Measurements from ENCODE around the gene LMX1B.

Gene LMX1B

GRCh38 chr9:126624912-126625311, 11.2 kb downstream of the LMX1B start:
- no peaks in the 10 kb centered on the region for H3K79me1 ChIP-seq (ENCODE audit: low read length)
- no peak overlapping the region for H4K8ac ChIP-seq (ENCODE audit: low read depth, low read length)

DNA sequence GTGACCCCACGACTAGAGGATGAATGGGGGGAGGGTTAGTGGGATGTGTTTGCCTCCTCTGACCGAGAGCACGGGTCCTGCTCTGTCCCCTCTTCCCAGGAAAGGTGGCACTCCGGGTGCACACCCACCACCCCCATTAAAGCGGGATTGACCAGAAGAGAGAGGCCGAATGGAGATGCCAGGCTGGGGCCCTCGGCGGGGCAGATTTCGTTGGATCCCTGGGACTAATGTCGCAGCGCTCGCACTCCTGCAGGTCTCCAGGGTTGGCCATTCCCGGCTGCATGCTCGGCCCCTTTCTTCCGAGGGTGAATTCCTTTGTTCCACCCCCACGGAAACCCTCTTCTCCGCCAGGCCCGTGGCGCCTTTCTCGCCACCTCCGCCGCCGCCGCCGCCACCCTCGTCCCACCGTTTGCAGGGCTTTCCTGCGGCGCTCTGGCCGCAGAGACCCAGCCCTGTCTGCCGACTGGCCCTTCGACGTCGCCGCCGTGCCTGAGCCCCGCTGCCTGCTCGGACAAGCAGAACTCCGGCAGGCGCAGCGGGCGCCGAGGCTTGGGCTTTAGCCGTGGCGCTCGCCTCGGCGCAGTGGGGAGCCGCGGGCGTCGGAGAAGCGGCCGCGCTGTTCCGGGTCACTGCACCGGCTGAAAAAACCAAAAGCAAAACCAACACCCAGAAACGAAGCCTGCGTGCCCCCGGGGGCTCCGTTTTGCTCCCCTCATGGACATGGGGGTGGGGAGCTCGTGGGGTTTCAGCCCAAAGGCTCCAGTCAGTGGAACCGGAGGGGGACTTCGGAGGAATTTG, 11.8 kb downstream of the LMX1B start:
- H3K4me1 ChIP-seq (ENCODE audit: control insufficient read depth in 1 of 2, insufficient read depth in 2 of 2, low read length in 2 of 2), result peaks cover 3 to 4% of the 10 kb centered on the region in 2 experiments
- no peak overlapping the region for H3K18ac ChIP-seq (ENCODE audit: low read length)
- no peak overlapping the region for H4K91ac ChIP-seq (ENCODE audit: low read depth, low read length)
- H3K27ac ChIP-seq (ENCODE audit: low read depth, low read length), result no peak overlapping the region
- no peaks in the 10 kb centered on the region for H3K36me3 ChIP-seq (ENCODE audit: control insufficient read depth in 1 of 2, insufficient read depth in 2 of 2, low read length in 2 of 2)
- H4K12ac ChIP-seq (ENCODE audit: low read depth, low read length), result no peak overlapping the region
- peak overlapping the region; percentile 11 for H3K4me2 ChIP-seq (ENCODE audit: low read length)
- DNase-seq, result no peak
- H2AK5ac ChIP-seq (ENCODE audit: low read length), result no peak overlapping the region
- no peak overlapping the region for H4K8ac ChIP-seq (ENCODE audit: low read depth, low read length)
- H3K27me3 ChIP-seq (ENCODE audit: insufficient read depth, low read length), result peaks cover 87% of the 10 kb centered on the region
- H3K9ac ChIP-seq (ENCODE audit: low read length), result no peak overlapping the region
- no peaks in the 10 kb centered on the region for H3K79me1 ChIP-seq (ENCODE audit: low read length)
- H3K9me3 ChIP-seq (ENCODE audit: insufficient read depth, low read depth, low read length), result peaks cover 3% of the 10 kb centered on the region
- H3K14ac ChIP-seq (ENCODE audit: low read length), result no peak overlapping the region
- H3K4me3 ChIP-seq (ENCODE audit: low read depth, low read length), result no peak overlapping the region
- no peak overlapping the region for H2BK12ac ChIP-seq (ENCODE audit: low read length)
- H3K4ac ChIP-seq (ENCODE audit: low read depth, low read length), result no peak overlapping the region
- H2AFZ ChIP-seq (ENCODE audit: insufficient read depth, low read length, poor library complexity), result no peak overlapping the region
- no peak overlapping the region for H2BK5ac ChIP-seq (ENCODE audit: low read depth, low read length, poor library complexity)
- no CpG with 5 or more reads among the region's 64 CpGs for WGBS (ENCODE audit: extremely low coverage, insufficient coverage, insufficient read length)
- no peak overlapping the region for H2BK120ac ChIP-seq (ENCODE audit: insufficient read depth, low read length, poor library complexity)
- no peak overlapping the region for H3K23ac ChIP-seq (ENCODE audit: low read length)
- H3K79me2 ChIP-seq (ENCODE audit: control insufficient read depth, insufficient read depth, low read length, poor library complexity), result no peaks in the 10 kb centered on the region

More at GRCh38 chr9:126624912-126625311, 11.2 kb downstream of the LMX1B start:
- H2BK12ac ChIP-seq (ENCODE audit: low read length), result no peak overlapping the region
- H4K12ac ChIP-seq (ENCODE audit: low read depth, low read length), result no peak overlapping the region
- no peak overlapping the region for H4K91ac ChIP-seq (ENCODE audit: low read depth, low read length)
- no peak overlapping the region for H2BK5ac ChIP-seq (ENCODE audit: low read depth, low read length, poor library complexity)
- no peak overlapping the region for H3K9ac ChIP-seq (ENCODE audit: low read length)
- H3K4me1 ChIP-seq (ENCODE audit: control insufficient read depth in 1 of 2, insufficient read depth in 2 of 2, low read length in 2 of 2), result peaks cover 3 to 4% of the 10 kb centered on the region in 2 experiments
- H3K4me2 ChIP-seq (ENCODE audit: low read length), result no peak overlapping the region
- H2AK5ac ChIP-seq (ENCODE audit: low read length), result no peak overlapping the region
- peaks cover 88% of the 10 kb centered on the region for H3K27me3 ChIP-seq (ENCODE audit: insufficient read depth, low read length)
- H3K9me3 ChIP-seq (ENCODE audit: insufficient read depth, low read depth, low read length), result peaks cover 3% of the 10 kb centered on the region
- no peak overlapping the region for H3K4ac ChIP-seq (ENCODE audit: low read depth, low read length)
- DNase-seq, result no peak
- H3K18ac ChIP-seq (ENCODE audit: low read length), result no peak overlapping the region
- no peak overlapping the region for H2BK120ac ChIP-seq (ENCODE audit: insufficient read depth, low read length, poor library complexity)
- H3K79me2 ChIP-seq (ENCODE audit: control insufficient read depth, insufficient read depth, low read length, poor library complexity), result no peaks in the 10 kb centered on the region
- H3K36me3 ChIP-seq (ENCODE audit: control insufficient read depth in 1 of 2, insufficient read depth in 2 of 2, low read length in 2 of 2), result no peaks in the 10 kb centered on the region
- no peak overlapping the region for H3K14ac ChIP-seq (ENCODE audit: low read length)
- H3K23ac ChIP-seq (ENCODE audit: low read length), result no peak overlapping the region
- WGBS (ENCODE audit: extremely low coverage, insufficient coverage, insufficient read length), result no CpG with 5 or more reads among the region's 27 CpGs
- H3K4me3 ChIP-seq (ENCODE audit: low read depth, low read length), result no peak overlapping the region
- no peak overlapping the region for H2AFZ ChIP-seq (ENCODE audit: insufficient read depth, low read length, poor library complexity)
- H3K27ac ChIP-seq (ENCODE audit: low read depth, low read length), result no peak overlapping the region

- Histone ChIP-seq H3K36me3 (ENCODE audit: control insufficient read depth in 1 of 2, insufficient read depth in 2 of 2, low read length in 2 of 2) (no peaks in the 10 kb centered on the region), H4K91ac (ENCODE audit: low read depth, low read length) (no peak overlapping the region), H3K27ac (ENCODE audit: low read depth, low read length) (no peak overlapping the region), H3K4me1 (ENCODE audit: control insufficient read depth in 1 of 2, insufficient read depth in 2 of 2, low read length in 2 of 2) (peaks cover 3 to 4% of the 10 kb centered on the region in 2 experiments), H3K18ac (ENCODE audit: low read length) (no peak overlapping the region), H3K14ac (ENCODE audit: low read length) (no peak overlapping the region), H4K8ac (ENCODE audit: low read depth, low read length) (no peak overlapping the region), H3K79me1 (ENCODE audit: low read length) (no peaks in the 10 kb centered on the region), H3K23ac (ENCODE audit: low read length) (no peak overlapping the region), H2BK12ac (ENCODE audit: low read length) (no peak overlapping the region), H2AK5ac (ENCODE audit: low read length) (no peak overlapping the region), H3K9ac (ENCODE audit: low read length) (no peak overlapping the region), H2BK120ac (ENCODE audit: insufficient read depth, low read length, poor library complexity) (no peak overlapping the region), H3K4me3 (ENCODE audit: low read depth, low read length) (no peak overlapping the region), H2AFZ (ENCODE audit: insufficient read depth, low read length, poor library complexity) (no peak overlapping the region), H3K4me2 (ENCODE audit: low read length) (peak overlapping the region; percentile 13), H3K4ac (ENCODE audit: low read depth, low read length) (no peak overlapping the region), H3K79me2 (ENCODE audit: control insufficient read depth, insufficient read depth, low read length, poor library complexity) (no peaks in the 10 kb centered on the region), H3K9me3 (ENCODE audit: insufficient read depth, low read depth, low read length) (peaks cover 3% of the 10 kb centered on the region), H4K12ac (ENCODE audit: low read depth, low read length) (no peak overlapping the region), H2BK5ac (ENCODE audit: low read depth, low read length, poor library complexity) (no peak overlapping the region), H3K27me3 (ENCODE audit: insufficient read depth, low read length) (peaks cover 82% of the 10 kb centered on the region)
- no CpG with 5 or more reads among the region's 56 CpGs for WGBS (ENCODE audit: extremely low coverage, insufficient coverage, insufficient read length)
- no peak for DNase-seq
Observed at GRCh38 chr9:126626127-126626925, 12.6 kb downstream of the LMX1B start.

GRCh38 chr9:126626926-126627233, 13.2 kb downstream of the LMX1B start:
- Histone ChIP-seq H2BK5ac (ENCODE audit: low read depth, low read length, poor library complexity) (no peak overlapping the region), H4K91ac (ENCODE audit: low read depth, low read length) (no peak overlapping the region), H3K18ac (ENCODE audit: low read length) (no peak overlapping the region), H4K12ac (ENCODE audit: low read depth, low read length) (no peak overlapping the region), H4K8ac (ENCODE audit: low read depth, low read length) (no peak overlapping the region), H3K36me3 (ENCODE audit: control insufficient read depth in 1 of 2, insufficient read depth in 2 of 2, low read length in 2 of 2) (no peaks in the 10 kb centered on the region), H3K4me3 (ENCODE audit: low read depth, low read length) (no peak overlapping the region), H2BK120ac (ENCODE audit: insufficient read depth, low read length, poor library complexity) (no peak overlapping the region), H3K9ac (ENCODE audit: low read length) (no peak overlapping the region), H3K27ac (ENCODE audit: low read depth, low read length) (no peak overlapping the region), H2AFZ (ENCODE audit: insufficient read depth, low read length, poor library complexity) (no peak overlapping the region), H3K4ac (ENCODE audit: low read depth, low read length) (no peak overlapping the region), H2AK5ac (ENCODE audit: low read length) (no peak overlapping the region), H3K14ac (ENCODE audit: low read length) (no peak overlapping the region), H3K4me2 (ENCODE audit: low read length) (no peak overlapping the region), H2BK12ac (ENCODE audit: low read length) (no peak overlapping the region), H3K27me3 (ENCODE audit: insufficient read depth, low read length) (peaks cover 77% of the 10 kb centered on the region), H3K23ac (ENCODE audit: low read length) (no peak overlapping the region), H3K79me2 (ENCODE audit: control insufficient read depth, insufficient read depth, low read length, poor library complexity) (no peaks in the 10 kb centered on the region), H3K79me1 (ENCODE audit: low read length) (no peaks in the 10 kb centered on the region), H3K4me1 (ENCODE audit: control insufficient read depth in 1 of 2, insufficient read depth in 2 of 2, low read length in 2 of 2) (peaks cover 3 to 4% of the 10 kb centered on the region in 2 experiments), H3K9me3 (ENCODE audit: insufficient read depth, low read depth, low read length) (peaks cover 3% of the 10 kb centered on the region)
- no CpG with 5 or more reads among the region's 14 CpGs for whole genome bisulfite sequencing (ENCODE audit: extremely low coverage, insufficient coverage, insufficient read length)
- no peak for DNase-seq

All from trophoblast cell (in vitro differentiated cells and primary cell).